GM19395 (cell line): Measurements from ENCODE around the gene OR2T8.
A peak's percentile ranks its signal among the peaks of the same experiment; 100 is the strongest.

Source experiments
- ATAC-seq: cut with Tn5 transposase; IDR thresholded peaks from one replicate; pipeline ENCODE4 v1.9.1; 2021; ENCODE audit warnings: mild to moderate bottlenecking, moderate library complexity; ENCODE audit not compliant: unreplicated experiment

OR2T8 gene, protein sequence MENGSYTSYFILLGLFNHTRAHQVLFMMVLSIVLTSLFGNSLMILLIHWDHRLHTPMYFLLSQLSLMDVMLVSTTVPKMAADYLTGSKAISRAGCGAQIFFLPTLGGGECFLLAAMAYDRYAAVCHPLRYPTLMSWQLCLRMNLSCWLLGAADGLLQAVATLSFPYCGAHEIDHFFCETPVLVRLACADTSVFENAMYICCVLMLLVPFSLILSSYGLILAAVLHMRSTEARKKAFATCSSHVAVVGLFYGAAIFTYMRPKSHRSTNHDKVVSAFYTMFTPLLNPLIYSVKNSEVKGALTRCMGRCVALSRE

DNA sequence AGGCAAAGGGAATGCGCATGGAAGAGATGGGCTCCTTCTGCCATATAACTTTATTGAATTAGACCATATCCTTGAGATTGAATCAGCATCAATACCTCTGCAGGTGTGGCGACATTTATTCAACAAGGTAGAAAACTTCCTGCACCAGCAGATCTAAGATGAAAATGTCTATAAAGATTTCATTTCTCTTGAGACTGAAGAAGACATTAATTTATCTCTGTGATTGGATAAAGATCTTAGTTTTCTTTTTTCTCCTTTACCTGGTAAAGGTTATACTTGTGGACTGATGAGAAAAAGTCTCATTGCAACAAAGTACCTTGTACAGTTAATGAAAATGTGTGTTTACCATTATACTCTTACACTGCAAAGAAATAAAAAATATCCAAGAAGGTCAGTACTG lies at the start of gene OR2T8:
TSS of gene OR2T8 (plus strand) at position 301 of the 400 bp plus-strand sequence. CDS start 766 bp downstream, outside the sequence.
- ATAC-seq = no peak

DNA sequence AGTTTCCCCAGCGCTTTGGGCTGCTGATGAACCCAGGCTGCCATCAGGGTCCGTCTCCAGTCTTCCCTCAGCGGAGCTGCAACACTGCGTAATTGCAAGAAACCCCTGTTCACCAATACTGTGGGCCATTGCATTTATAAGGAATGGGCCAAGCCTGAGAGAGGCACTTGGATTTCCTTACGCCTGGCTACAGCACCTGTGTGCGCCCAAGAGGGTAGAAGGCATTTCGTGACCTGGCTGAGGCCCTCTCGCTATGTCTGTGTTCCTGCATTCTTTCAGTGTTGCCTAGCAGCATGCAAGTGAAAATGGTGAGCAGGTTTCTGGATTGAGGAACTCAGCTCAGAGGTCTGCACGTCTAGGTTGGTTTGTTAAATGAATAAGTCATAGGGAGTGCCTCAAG lies 36.7 kb upstream of the OR2T8 start:
- no peak for ATAC-seq

DNA sequence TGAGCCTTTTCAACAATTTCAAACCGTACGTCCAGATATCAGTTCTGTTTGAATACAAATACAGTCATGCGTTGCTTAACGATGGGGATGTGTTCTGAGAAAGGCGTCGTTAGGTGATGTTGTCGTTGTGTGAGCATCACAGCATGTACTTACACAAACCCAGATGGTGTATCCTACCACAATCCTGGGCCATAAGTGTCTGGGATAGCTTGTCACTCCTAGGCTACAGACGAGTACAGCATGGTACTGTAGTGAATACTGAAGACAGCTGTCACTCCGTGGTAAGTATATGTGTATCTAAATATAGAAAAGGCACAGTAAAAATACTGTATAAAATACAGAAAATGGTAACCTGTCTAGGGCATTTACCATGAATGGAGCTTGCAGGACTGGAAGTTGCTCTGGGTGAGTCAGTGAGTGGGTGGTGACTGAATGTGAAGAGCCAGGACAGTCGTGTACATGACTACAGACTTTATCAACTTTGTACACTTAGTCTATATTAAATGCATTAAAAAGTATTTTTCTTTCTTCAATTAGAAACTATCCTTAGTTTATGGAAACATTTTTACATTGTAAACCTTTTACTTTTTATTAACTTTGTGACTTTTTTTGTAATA lies 35.1 kb upstream of the OR2T8 start:
- ATAC-seq = no peak

DNA sequence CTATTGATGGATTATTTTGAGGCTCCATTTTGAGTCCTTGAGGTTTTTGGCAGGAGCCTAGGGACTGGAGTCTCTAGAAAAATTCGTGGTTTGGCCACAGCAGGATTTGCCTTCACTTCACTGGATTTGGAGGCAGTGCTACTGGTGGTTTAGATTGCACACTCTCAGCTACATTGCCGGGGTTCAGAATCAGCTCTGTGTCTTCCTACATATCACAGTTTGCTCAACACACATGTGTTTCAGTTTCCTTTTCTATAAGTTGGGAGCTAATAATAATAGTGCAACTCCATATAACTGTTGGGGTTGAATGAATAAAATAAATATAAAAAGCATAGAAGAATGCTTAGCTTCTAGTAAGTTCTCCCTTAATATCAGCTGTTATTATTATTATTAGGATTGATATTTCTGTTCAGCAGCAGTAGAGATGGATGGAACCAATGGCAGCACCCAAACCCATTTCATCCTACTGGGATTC lies 24.9 kb upstream of the OR2T8 start, which contains the start of gene OR2W3:
TSS of gene OR2W3 (plus strand) at position 425 of the 475 bp plus-strand sequence. CDS start at position 425, 0 bp downstream.
- ATAC-seq = no peak

DNA sequence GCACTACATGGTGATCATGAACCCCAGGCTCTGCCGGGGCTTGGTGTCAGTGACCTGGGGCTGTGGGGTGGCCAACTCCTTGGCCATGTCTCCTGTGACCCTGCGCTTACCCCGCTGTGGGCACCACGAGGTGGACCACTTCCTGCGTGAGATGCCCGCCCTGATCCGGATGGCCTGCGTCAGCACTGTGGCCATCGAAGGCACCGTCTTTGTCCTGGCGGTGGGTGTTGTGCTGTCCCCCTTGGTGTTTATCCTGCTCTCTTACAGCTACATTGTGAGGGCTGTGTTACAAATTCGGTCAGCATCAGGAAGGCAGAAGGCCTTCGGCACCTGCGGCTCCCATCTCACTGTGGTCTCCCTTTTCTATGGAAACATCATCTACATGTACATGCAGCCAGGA lies 24.1 kb upstream of the OR2T8 start:
- no peak for ATAC-seq

DNA sequence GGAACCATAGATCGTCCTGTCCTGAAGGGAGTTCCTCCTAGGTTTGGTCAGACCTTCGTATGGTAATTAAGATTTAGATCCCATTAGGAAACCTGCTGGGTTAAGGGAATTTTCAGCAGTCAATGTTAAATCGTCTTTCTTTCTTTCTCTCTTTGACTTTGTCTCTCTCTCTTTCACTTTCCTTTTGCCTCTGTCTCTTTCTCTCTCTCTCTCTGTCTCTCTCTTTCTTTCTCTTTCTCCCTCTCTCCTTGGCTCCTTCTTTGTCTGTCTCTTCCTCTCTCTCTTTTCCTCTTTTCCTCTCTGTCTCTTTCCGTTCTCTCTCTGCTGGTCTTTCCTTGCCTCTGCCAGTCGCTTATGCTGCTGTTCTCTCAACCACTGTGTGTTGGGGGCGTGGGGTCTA lies 15.9 kb upstream of the OR2T8 start:
- no peak for ATAC-seq

DNA sequence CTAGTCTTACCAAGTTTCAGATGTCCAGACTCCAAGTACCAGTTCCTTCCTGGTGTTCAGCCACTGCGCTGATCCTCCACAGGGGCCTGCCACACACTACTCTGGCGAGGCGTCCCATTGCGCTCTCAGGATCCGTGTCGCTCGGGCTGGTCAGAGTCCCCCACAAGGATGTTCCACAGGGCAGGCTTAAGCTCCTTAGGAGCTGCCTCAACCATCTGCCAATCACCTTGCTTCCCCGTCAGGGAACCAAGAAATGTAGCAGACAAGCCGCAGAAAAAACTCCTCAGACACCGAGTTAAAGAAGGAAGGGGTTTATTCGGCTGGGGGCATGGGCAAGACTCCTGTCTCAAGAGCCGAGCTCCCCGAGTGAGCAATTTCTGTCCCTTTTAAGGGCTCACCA lies 14.9 kb upstream of the OR2T8 start:
- ATAC-seq = no peak

DNA sequence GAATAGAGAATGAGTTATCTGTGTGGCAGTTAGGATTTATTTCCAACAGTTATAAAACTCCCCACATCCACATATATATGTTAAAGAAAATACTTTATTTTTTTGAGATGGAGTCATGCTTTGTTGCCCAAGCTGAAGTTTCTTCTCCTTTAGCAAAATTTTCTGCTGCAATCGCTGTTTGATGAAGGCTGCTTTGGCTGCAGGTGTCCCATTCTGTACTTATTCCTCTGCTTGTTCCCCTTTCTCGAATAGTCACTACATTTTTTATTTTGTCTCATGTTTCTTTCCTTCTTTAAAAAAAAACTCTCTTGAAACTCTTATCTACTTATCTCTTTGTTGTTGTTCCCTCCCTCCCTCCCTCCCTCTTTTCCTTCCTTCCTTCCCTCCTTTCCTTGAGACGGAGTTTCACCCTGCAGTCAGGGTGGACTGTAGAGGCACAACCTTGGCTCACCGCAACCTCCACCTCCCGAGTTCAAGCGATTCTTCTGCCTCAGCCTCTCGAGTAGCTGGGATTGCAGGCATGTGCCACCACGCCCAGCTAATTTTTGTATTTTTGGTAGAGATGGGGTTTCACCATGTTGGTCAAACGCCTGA lies 14.0 kb upstream of the OR2T8 start:
- no peak for ATAC-seq

DNA sequence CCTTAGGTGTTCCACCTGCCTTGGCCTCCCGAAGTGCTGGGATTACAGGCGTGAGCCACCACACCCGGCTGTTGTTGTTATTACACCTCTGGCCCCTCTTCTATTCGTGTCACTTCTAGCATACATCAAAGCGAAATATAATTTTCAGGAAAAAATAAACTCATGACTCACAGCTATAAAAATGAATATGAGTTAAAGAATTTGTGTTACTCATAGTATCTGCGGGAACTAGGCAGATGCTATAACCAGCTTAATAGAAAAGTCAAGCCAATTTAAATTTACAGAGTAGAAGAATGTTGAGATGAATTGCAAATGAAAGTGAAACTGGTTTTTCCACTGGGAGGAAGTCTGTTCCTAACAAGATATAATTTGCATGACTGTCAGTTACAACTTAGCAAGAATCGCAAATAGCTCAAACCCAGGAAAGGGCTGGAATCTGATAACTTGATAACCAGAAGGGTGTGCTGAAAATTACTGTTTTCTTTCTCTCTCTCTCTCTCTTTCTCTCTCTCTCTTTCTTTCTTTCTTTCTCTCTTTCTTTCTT lies 13.5 kb upstream of the OR2T8 start:
- ATAC-seq = peak; percentile 67

DNA sequence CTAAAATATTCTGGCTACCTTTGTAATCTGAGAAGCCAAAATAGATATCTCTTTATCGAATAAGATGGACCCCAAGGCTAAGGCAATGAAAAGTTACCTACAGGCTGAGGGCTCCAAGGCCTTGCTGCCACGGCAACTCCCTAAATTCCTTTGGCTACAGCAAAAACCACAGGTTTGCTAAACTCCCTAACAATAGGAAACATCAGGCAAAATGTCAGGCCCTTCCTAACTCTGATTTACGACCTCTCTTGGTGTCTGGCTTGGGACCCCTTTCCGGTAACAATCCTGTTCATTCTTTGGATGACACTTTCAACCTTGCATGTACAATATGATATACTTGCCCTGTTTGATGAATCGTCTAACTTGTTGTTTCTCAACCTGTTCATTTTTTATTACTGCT lies 11.3 kb upstream of the OR2T8 start:
- ATAC-seq = no peak

DNA sequence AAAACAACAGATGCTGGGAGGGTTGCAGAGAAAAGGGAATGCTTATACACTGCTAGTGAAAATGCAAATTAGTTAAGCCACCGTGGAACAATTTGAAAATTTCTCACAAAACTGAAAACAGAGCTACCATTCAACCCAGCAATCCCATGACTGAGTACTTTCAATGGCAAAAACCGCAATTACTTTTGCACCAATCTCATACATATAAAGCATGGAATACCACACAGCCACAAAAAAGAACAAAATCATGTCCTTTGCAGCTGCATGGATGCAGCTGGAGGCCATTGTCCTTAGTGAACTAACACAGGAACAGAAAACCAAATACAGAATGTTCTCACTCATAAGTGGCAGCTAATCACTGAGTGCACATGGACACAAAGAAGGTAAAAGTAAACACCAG lies 6.3 kb upstream of the OR2T8 start:
- ATAC-seq = no peak

DNA sequence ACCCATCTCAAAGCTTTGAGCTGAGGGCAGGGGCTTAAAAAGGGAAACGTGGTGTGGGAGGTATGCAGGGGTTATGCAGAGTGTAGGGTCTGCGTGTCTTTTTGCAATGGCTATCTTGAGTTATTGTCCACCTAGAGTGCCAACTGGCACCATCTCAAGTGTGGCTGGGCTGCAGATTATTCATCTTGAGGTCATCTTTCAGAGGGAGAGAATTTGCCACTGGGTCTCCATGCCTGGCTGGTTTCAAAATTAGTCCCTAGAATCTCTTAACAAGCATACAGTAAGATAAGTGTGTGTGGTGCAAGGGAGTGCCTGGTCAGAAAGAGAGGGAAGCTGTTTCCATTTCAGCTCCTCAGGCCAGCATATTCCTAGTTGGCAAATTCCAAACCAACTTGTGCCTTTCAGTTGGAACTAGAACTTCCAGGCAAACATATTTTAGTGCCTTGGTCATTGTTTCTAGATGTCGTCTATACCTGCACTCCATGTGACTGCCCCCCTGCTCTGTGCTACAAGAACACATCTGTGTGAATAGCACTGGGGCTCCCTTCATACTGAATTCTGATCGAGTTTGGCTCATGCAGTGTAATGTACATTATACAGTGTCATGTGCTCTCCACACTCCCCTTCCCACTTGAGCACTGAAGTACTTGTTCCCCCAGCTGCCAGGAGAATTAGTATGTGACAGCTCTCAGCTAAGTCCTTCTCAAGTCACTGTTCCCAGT lies 5.0 kb upstream of the OR2T8 start:
- ATAC-seq = no peak

DNA sequence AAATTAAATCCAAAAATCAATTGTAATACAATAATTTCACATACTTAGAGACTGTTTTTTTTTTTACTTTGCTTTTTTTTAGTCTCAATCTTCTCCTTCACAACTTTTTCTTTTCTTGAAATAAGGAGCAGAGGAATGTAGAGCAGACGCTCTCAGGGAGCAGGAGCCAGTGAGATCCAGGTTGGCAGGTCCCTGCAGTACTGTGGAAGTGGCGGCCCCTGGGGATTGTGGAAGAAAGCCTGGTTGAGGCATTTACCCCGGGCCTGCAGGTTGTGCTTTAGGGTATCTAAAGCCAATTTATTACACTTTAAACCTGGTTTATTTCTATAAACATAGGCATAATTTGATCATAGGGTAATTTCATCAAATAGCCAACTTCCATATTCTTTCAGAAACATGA lies 3.9 kb downstream of the OR2T8 start:
- ATAC-seq = no peak

DNA sequence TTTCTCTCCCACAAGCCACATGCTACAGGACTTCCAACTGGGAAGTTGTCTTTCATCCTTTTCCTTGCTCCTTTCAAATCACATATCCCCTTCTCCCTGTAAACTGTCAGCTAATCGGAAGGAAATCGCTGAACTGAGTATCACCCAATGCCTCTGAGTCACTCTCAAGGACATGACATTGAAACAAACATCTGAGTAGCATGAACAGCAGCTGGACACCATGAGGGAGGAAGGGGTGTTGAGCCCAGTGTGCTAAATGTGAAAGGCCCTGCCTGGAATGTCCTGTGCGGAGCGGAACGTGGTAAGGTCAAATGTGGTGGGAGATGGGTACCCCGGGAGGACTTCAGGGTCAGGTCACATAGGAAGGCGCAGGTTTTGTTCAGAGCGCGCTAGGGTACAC lies 4.8 kb downstream of the OR2T8 start, which contains the start of gene OR2AJ1:
TSS of gene OR2AJ1 (plus strand) at position 22 of the 400 bp plus-strand sequence. CDS start 8,880 bp downstream, outside the sequence.
- ATAC-seq = no peak

DNA sequence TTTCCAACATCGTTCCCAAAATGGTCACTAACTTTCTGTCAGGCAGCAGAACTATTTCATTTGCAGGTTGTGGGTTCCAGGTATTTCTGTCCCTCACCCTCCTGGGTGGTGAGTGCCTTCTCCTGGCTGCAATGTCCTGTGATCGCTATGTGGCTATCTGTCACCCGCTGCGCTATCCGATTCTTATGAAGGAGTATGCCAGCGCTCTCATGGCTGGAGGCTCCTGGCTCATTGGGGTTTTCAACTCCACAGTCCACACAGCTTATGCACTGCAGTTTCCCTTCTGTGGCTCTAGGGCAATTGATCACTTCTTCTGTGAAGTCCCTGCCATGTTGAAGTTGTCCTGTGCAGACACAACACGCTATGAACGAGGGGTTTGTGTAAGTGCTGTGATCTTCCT lies 13.9 kb downstream of the OR2T8 start:
- ATAC-seq = no peak

DNA sequence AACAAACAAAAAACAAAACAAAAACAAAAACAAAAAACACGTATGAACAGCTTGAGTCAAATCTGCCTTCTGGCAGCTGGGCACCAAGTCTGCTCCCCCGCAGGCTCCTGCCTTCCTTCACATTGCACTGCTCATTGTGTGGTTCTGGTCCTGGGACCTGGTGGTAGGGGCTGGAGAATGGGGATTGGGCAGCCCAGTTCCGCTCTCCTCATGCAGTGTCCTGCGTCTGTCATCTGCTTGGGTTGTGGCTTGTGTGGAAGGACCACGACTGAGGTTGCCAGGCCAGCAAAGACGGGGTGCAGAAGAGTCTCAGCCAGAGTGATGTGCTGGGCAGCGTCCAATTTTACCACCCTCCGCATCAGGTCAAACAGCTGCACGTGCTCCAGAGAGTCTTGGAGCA lies 15.7 kb downstream of the OR2T8 start:
- no peak for ATAC-seq

DNA sequence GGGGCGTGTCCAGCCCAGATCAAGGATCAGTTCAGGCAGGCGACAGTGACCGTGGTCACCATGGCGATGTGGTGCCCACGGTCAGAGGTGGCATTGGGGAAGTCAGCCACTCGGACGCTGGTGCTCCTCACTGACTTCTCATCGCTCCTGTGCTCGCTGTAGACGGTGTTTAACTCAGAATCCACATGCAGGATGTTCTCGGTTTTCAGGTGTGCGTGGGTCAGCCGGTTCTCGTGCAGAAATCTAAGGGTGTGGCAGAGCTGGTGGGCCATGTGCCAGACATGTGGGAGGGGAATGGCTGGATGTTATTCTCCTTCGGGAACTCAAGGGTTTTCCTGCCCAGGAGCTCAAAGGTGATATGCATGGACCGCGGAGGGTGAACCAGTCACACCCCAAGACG lies 16.4 kb downstream of the OR2T8 start:
- no peak for ATAC-seq

DNA sequence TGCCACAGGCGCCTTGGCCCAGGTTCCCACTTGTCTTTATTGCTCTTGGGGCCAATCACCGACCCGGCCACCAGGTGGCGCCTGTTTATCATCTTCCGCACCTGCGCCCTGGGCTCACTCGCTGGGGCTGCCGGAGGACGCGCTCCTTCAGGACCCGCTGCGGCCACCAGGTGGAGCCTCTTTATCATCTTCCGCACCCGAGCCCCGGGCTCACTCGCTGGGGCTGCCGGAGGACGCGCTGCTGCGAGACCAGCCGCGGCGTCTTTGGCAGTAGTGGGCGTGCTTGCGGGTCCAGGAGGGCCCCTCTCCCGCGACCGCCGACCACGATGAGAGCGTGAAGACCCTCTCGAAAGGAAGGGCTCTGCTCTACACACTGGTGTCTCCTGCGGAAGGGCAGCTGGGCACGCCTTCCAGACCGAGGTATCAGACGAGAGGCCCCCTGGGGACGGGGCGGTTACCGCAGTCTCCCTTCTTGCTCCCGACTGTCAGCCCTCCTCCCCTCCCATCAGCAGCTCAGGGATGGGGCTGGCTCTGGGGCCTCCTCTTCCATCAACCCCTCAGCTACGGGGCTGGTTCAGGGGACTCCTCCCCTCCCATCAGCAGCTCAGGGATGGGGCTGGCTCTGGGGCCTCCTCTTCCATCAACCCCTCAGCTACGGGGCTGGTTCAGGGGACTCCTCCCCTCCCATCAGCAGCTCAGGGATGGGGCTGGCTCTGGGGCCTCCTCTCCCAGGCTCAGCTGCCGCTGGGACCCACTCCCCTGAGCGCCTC lies 17.1 kb downstream of the OR2T8 start:
- ATAC-seq = peak; percentile 99

DNA sequence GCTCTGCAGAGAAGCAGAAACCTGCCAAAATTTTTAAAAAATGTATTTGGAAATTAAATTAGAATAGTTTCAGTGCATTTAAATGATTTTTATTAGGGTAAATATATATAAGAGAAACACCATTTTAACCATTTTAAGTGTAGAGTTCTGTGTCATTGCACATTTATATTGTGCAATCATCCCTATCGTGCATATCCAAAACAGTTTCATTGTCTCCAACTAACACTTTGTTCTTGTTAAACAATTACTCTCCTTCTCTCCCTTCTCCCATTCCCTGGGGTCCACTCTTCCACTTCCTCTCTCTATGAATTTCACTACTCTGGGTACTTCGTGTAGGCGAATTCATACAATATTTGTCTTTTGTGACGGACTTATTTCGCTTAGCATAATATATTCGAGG lies 22.6 kb downstream of the OR2T8 start:
- ATAC-seq = no peak

DNA sequence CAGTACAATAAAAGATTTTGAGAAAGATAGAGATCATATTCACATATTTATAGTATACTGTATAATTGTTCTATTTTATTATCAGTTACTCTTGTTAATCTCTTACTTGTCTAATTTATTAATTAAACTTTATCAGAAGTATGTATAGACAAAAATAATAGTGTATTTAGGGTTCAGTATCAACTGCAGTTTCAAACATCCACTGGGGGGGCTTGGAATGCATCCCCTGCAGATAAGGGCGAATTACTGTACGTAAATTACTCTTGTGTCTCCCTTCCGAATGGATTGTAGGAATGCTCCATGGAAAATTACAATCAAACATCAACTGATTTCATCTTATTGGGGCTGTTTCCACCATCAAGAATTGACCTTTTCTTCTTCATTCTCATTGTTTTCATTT lies 28.5 kb downstream of the OR2T8 start, which contains the start of gene OR2L8:
TSS of gene OR2L8 (plus strand) at position 301 of the 400 bp plus-strand sequence. CDS start at position 301, 0 bp downstream.
- no peak for ATAC-seq
